KMS-11 (cell line): ENCODE measurements around the gene SLC37A1.
A peak's percentile ranks its signal among the peaks of the same experiment; 100 is the strongest.

Source experiments
- H2AFZ ChIP-seq: fragments of 200-600 bp; sonication (generic); 2 replicates; pipeline ENCODE4 v1.6.1; 2016; ENCODE audit warnings: antibody characterized with exemption, mixed run types, low read depth
- H3K27ac ChIP-seq: fragments of 200-600 bp; sonication (generic); 2 replicates; pipeline ENCODE4 v1.6.1; 2016; ENCODE audit warnings: mild to moderate bottlenecking, mixed run types
- H3K27me3 ChIP-seq: fragments of 200-600 bp; sonication (generic); 2 replicates; pipeline ENCODE4 v1.6.1; 2017; ENCODE audit warnings: mild to moderate bottlenecking, low read depth, mixed run types, moderate library complexity; ENCODE audit not compliant: insufficient read depth
- H3K36me3 ChIP-seq: fragments of 200-600 bp; sonication (generic); 2 replicates; pipeline ENCODE4 v1.6.1; 2017; ENCODE audit warnings: mild to moderate bottlenecking, mixed run types; ENCODE audit not compliant: insufficient read depth
- H3K4me1 ChIP-seq: fragments of 200-600 bp; sonication (generic); 2 replicates; pipeline ENCODE4 v1.6.1; 2016; ENCODE audit warnings: mild to moderate bottlenecking, low read depth, mixed run types; ENCODE audit not compliant: poor library complexity, severe bottlenecking
- H3K4me2 ChIP-seq: fragments of 200-600 bp; sonication (generic); 2 replicates; pipeline ENCODE4 v1.7.0; 2016; ENCODE audit warnings: mild to moderate bottlenecking, mixed run types
- H3K4me3 ChIP-seq: fragments of 200-600 bp; sonication (generic); IDR thresholded peaks from 2 replicates; pipeline ENCODE4 v1.6.1; 2017; ENCODE audit warnings: low read depth, low read length, mixed read lengths; ENCODE audit not compliant: insufficient read depth
- H3K79me2 ChIP-seq: fragments of 200-600 bp; sonication (generic); 2 replicates; pipeline ENCODE4 v1.6.1; 2016; ENCODE audit warnings: low read depth, mixed run types; ENCODE audit not compliant: insufficient read depth
- H3K9ac ChIP-seq: fragments of 200-600 bp; sonication (generic); 2 replicates; pipeline ENCODE4 v1.6.1; 2016; ENCODE audit warnings: mild to moderate bottlenecking, mixed run types
- H4K20me1 ChIP-seq: fragments of 200-600 bp; sonication (generic); 2 replicates; pipeline ENCODE4 v1.6.1; 2016; ENCODE audit warnings: mild to moderate bottlenecking, mixed run types; ENCODE audit not compliant: insufficient read depth
- TF ChIP-seq, protein P1 (sequence below): fragments of 200-600 bp; sonication (generic); conservative IDR thresholded peaks from 2 replicates; pipeline ENCODE4 v1.6.1; 2017; ENCODE audit warnings: low read depth, mild to moderate bottlenecking, antibody characterized with exemption, low read length, moderate library complexity, mixed read lengths

The SLC37A1 gene

DNA sequence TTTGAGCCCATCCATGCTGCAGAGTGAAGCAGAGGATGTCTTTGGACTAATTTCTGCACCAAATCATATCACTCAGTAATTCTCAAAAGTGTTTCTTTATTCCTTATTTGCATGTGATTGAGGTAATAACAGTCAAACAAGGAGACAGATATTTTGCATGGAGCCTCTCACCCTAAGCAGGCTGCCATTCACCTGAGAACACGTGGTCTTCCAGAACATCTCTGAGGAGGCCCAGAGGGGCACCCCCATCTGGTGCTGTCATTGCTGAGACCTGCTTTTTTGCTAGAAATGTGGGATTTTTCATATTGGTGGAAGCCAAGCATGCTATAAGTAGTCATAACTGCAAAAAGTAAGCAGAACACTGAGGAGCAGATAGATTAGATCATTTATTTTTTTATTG is 7.7 kb downstream of the SLC37A1 start:
- Histone ChIP-seq H3K4me1 (peaks cover 38% of the 10 kb centered on the region), H3K27ac (no peak overlapping the region), H3K9ac (no peak overlapping the region), H3K4me3 (no peak overlapping the region), H3K27me3 (no peaks in the 10 kb centered on the region), H3K79me2 (no peaks in the 10 kb centered on the region), H2AFZ (no peak overlapping the region), H4K20me1 (no peaks in the 10 kb centered on the region), H3K36me3 (no peaks in the 10 kb centered on the region), H3K4me2 (no peak overlapping the region)
- TF ChIP-seq, protein P1, sequence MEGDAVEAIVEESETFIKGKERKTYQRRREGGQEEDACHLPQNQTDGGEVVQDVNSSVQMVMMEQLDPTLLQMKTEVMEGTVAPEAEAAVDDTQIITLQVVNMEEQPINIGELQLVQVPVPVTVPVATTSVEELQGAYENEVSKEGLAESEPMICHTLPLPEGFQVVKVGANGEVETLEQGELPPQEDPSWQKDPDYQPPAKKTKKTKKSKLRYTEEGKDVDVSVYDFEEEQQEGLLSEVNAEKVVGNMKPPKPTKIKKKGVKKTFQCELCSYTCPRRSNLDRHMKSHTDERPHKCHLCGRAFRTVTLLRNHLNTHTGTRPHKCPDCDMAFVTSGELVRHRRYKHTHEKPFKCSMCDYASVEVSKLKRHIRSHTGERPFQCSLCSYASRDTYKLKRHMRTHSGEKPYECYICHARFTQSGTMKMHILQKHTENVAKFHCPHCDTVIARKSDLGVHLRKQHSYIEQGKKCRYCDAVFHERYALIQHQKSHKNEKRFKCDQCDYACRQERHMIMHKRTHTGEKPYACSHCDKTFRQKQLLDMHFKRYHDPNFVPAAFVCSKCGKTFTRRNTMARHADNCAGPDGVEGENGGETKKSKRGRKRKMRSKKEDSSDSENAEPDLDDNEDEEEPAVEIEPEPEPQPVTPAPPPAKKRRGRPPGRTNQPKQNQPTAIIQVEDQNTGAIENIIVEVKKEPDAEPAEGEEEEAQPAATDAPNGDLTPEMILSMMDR: no peak

DNA sequence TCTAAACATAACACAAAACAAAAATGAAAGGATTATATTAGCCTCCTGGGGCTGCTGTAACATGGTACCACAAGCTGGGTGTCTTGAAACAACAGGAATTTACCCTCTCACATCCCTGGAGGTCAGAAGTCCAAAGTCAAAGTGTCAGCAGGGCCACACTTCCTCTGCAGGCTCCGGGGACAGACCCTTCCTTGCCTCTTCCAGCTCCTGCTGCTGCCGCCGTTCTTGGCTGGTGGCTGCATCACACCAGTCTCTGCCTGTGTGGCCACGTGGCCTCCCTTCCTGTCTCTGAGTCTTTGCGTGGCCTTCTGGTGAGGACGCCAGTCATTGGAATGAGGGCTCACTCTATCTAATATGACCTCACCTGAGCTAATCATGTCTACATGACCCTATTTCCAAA is 8.2 kb downstream of the SLC37A1 start:
- Histone ChIP-seq H3K36me3 (no peaks in the 10 kb centered on the region), H3K27me3 (no peaks in the 10 kb centered on the region), H2AFZ (no peak overlapping the region), H3K9ac (no peak overlapping the region), H3K4me3 (no peak overlapping the region), H3K4me2 (no peak overlapping the region), H3K27ac (no peak overlapping the region), H3K79me2 (no peaks in the 10 kb centered on the region), H3K4me1 (peaks cover 42% of the 10 kb centered on the region), H4K20me1 (no peaks in the 10 kb centered on the region)
- TF ChIP-seq, protein P1: no peak

DNA sequence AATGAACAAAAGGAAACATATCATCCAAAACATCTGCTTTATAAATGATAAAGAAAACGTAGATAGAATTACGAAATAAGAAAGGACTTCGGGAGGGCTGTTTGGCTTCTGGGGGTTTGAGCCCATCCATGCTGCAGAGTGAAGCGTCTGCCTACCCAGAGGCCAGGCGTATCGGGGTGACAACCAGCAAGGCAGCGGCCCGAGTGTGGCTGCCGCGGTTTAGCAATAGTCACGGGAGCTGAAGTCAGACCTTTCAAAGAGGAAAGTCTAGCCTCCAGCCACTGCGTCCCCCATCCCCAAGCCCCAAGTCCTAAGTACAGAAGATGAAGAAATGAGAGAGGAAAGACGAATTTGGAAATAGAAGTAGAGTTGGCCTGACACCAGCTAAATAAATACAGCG is 8.6 kb downstream of the SLC37A1 start:
- H3K27ac ChIP-seq: no peak overlapping the region
- TF ChIP-seq, protein P1: no peak
- H2AFZ ChIP-seq: no peak overlapping the region
- no peak overlapping the region for H3K4me2 ChIP-seq
- no peaks in the 10 kb centered on the region for H3K79me2 ChIP-seq
- H3K4me1 ChIP-seq: peaks cover 47% of the 10 kb centered on the region
- H3K36me3 ChIP-seq: no peaks in the 10 kb centered on the region
- no peaks in the 10 kb centered on the region for H3K27me3 ChIP-seq
- no peak overlapping the region for H3K9ac ChIP-seq
- no peak overlapping the region for H3K4me3 ChIP-seq
- no peaks in the 10 kb centered on the region for H4K20me1 ChIP-seq

DNA sequence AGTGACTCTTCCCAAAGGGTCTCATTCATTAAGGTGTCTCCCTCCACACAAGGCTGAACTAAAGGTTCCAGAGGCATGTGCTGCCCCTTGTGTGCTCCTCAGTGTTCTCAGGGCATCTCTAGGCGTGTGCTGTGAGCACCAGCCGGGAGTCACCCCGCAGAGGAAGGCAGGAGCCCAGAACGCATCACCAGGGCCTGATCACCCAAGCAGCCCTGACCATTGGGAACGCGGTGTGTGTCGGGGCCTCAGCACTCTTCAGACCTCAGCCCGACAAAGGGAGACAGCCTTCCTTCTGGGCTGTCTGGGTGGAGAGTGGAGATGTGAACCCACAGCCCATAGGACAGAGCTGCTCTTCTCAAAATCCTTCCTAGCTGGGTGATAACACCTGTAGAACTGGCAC is 9.1 kb downstream of the SLC37A1 start:
- H3K79me2 ChIP-seq: no peaks in the 10 kb centered on the region
- TF ChIP-seq, protein P1: no peak
- H2AFZ ChIP-seq: no peak overlapping the region
- peaks cover 51% of the 10 kb centered on the region for H3K4me1 ChIP-seq
- H3K9ac ChIP-seq: no peak overlapping the region
- H3K4me3 ChIP-seq: no peak overlapping the region
- H3K4me2 ChIP-seq: peak overlapping the region; percentile 83; the same call in 1 of the 2 replicates
- H4K20me1 ChIP-seq: no peaks in the 10 kb centered on the region
- no peaks in the 10 kb centered on the region for H3K36me3 ChIP-seq
- H3K27me3 ChIP-seq: no peaks in the 10 kb centered on the region
- H3K27ac ChIP-seq: peak overlapping the region; percentile 87; the same call in 1 of the 2 replicates

DNA sequence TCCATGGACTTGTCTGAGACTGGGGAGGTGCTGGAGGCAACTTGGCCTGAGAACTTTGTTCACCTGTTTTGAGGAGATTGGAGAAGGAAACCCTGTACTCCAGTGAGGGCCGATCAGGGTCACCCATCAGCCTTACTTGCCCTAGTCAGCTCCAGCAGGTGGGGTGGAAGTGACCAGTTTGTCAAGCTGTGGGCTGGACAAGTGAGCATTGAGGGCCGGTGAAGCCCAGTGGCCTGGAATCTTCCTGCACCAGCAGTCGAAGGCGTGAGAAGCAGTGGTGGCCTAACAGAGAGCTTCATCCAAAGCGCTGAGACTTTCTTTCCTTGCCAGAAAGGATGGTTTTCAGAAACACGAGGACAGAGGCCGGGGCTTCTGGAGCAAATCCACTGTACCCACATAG is 9.6 kb downstream of the SLC37A1 start:
- no peak overlapping the region for H3K4me3 ChIP-seq
- H3K36me3 ChIP-seq: no peaks in the 10 kb centered on the region
- peaks cover 55% of the 10 kb centered on the region for H3K4me1 ChIP-seq
- H4K20me1 ChIP-seq: no peaks in the 10 kb centered on the region
- TF ChIP-seq, protein P1: no peak
- H3K27ac ChIP-seq: peak overlapping the region; percentile 87; the same call in 1 of the 2 replicates
- no peak overlapping the region for H3K9ac ChIP-seq
- no peaks in the 10 kb centered on the region for H3K79me2 ChIP-seq
- no peaks in the 10 kb centered on the region for H3K27me3 ChIP-seq
- H3K4me2 ChIP-seq: peak overlapping the region; percentile 83
- H2AFZ ChIP-seq: no peak overlapping the region
